Tibial artery (tissue), 4 donors: ENCODE measurements around the gene GIMAP5.

Source experiments
- DNase-seq, 2 donors: peaks; one replicate each; pipeline ENCODE4 v3.0.0-alpha.2; 2019
- H3K27ac ChIP-seq, 2 donors: fragments of 200-600 bp; sonication (generic) in 1 of 2; 1 replicate in 1 of 2; 2 replicates in 1 of 2; pipeline ENCODE4 v1.5.1; 2018 to 2019; ENCODE audit warnings: mild to moderate bottlenecking in 1 of 2
- H3K27me3 ChIP-seq, 2 donors: fragments of 200-600 bp; sonication (generic) in 1 of 2; one replicate each; pipeline versions ENCODE4 v1.5.1 to v1.6.0; 2016 to 2019
- H3K36me3 ChIP-seq, 3 donors: fragments of 200-600 bp; sonication (generic) in 2 of 3; one replicate each; pipeline ENCODE4 v1.5.1; 2016 to 2019; ENCODE audit warnings: mild to moderate bottlenecking in 2 of 3
- H3K4me1 ChIP-seq, 4 donors: fragments of 200-600 bp; sonication (generic) in 2 of 4; 1 replicate in 3 of 4; 2 replicates in 1 of 4; pipeline ENCODE4 v1.5.1; 2016 to 2019
- H3K4me3 ChIP-seq, 2 donors: fragments of 200-600 bp; sonication (generic) in 1 of 2; 1 replicate in 1 of 2; 2 replicates in 1 of 2; pipeline ENCODE4 v1.5.1; 2018 to 2019; ENCODE audit warnings: mild to moderate bottlenecking in 2 of 2
- H3K9me3 ChIP-seq, 3 donors: fragments of 200-600 bp; sonication (generic) in 1 of 3; one replicate each; pipeline ENCODE4 v1.5.1; 2016 to 2019
- intact Hi-C: fragments of 100-400 bp; cut with DNase I; formaldehyde crosslinking; loops from one replicate; pipeline ENCODE4 v1.15.0; 2023; ENCODE audit warnings: low total_unique reads
- TF ChIP-seq, protein P1 (sequence below), 2 experiments: fragments of 200-600 bp in 1 of 2; fragments of 450-650 bp in 1 of 2; IDR thresholded peaks; one replicate each; pipeline ENCODE4 v1.5.1; 2017 to 2019; ENCODE audit warnings: antibody characterized with exemption in 2 of 2, mild to moderate bottlenecking in 1 of 2, moderate library complexity in 1 of 2

Gene GIMAP5

DNA sequence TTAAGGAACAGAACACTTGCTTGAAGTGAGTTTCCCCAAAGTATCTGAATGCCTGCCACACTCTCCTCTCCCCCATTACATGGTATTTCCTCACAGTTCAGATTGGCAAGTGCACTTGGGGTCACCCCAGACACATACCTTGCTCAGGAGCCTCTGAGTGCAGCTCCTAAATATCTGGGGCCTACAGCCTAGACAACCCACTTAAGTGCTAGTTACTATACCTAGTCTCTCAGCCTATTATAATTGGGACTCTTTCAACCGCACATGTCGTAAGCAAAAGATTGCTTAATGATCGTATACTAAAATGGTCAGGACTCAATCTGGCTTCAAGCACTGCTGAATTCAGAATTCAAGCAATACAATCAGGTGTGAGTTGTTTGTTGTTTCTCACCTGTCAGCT is 43.1 kb downstream of the GIMAP5 start:
- Histone ChIP-seq H3K27ac (no peak overlapping the region), H3K36me3 (no peaks in the 10 kb centered on the region), H3K4me1 (no peaks in the 10 kb centered on the region), H3K9me3 (no peaks in the 10 kb centered on the region), H3K4me3 (no peak overlapping the region), H3K27me3 (peaks cover 0 to 12% of the 10 kb centered on the region in 2 donors)
- TF ChIP-seq, protein P1, sequence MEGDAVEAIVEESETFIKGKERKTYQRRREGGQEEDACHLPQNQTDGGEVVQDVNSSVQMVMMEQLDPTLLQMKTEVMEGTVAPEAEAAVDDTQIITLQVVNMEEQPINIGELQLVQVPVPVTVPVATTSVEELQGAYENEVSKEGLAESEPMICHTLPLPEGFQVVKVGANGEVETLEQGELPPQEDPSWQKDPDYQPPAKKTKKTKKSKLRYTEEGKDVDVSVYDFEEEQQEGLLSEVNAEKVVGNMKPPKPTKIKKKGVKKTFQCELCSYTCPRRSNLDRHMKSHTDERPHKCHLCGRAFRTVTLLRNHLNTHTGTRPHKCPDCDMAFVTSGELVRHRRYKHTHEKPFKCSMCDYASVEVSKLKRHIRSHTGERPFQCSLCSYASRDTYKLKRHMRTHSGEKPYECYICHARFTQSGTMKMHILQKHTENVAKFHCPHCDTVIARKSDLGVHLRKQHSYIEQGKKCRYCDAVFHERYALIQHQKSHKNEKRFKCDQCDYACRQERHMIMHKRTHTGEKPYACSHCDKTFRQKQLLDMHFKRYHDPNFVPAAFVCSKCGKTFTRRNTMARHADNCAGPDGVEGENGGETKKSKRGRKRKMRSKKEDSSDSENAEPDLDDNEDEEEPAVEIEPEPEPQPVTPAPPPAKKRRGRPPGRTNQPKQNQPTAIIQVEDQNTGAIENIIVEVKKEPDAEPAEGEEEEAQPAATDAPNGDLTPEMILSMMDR (IDR thresholded peaks at IDR 0.05), result no peak
- no peak for DNase-seq
- intact Hi-C loops, result no loop called here

DNA sequence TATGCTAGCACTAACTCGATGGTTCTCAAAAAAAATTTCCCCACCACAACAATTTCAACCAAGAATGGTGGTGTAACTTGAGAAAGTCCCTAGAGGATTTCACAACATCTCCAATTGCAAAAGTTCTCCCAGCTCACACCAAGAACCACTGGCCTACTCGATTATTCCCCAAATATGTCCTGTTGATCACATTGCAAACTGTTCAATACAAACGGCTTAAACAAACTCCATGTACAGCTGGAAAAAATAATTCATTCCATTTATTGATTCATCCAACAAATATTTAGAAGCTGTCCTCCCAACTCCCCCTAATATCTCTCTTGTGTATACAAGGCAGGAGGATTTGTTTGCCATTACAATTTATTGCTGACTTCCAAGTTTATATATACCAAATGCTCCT is 43.9 kb downstream of the GIMAP5 start:
- no peaks in the 10 kb centered on the region for H3K9me3 ChIP-seq
- TF ChIP-seq, protein P1 (IDR thresholded peaks at IDR 0.05), result no peak
- H3K27ac ChIP-seq, result no peak overlapping the region
- DNase-seq, result no peak
- H3K4me3 ChIP-seq, result no peak overlapping the region
- intact Hi-C loops, result no loop called here
- no peaks in the 10 kb centered on the region for H3K4me1 ChIP-seq
- H3K36me3 ChIP-seq, result no peaks in the 10 kb centered on the region
- peaks cover 0 to 12% of the 10 kb centered on the region in 2 donors for H3K27me3 ChIP-seq

DNA sequence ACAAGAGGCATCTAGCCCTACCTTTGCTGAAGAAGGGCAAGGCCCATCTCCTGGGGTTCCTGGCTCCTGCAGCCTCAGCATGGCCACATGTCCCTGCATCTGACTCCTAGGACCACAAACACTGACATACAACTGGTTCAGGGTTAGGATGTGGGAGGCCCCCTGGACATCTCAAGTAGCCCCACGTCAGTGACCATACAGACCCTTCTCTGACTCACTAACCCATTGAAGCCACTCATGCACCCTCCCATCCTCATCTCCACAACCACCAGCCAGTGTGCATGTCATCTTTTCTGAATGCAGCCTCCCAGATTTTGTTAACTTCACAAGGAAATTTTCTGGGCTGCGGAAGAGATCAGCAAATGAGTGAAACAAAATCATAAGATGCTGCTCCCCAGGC is 44.7 kb downstream of the GIMAP5 start:
- no peak overlapping the region for H3K27ac ChIP-seq
- no peak overlapping the region for H3K4me3 ChIP-seq
- H3K27me3 ChIP-seq, result peaks cover 0 to 12% of the 10 kb centered on the region in 2 donors
- intact Hi-C loops, result no loop called here
- no peaks in the 10 kb centered on the region for H3K4me1 ChIP-seq
- DNase-seq, result no peak
- TF ChIP-seq, protein P1 (IDR thresholded peaks at IDR 0.05), result no peak
- no peaks in the 10 kb centered on the region for H3K36me3 ChIP-seq
- no peaks in the 10 kb centered on the region for H3K9me3 ChIP-seq

DNA sequence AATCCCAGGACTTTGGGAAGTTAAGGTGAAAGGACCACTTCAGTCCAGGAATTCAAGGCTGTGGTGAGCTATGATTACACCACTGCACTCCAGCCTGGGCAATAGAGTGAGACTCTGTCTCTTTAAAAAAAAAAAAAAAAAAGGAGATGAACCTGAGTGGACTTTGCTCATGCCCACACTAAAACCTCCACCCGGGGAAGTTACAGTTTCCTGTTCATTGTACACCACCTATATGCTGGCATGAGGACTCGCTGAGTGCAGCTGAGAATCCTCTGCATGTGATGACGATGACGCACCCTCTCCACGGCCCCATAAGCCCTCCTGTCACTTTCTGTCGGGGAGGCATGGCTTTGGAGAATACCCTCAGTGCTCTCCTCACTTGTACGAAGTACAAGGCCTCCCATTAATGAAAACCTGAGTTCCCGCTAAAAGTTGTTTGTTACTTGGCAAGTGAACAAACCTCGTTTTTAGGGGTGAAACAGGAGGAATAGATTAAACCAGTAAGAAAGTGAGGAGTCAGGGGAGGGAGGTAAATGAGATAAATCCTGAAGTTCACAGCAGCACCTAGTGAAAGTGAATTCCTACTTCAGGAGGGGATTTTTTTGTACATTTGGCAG is 47.0 kb downstream of the GIMAP5 start:
- DNase-seq, result no peak
- no peaks in the 10 kb centered on the region for H3K9me3 ChIP-seq
- H3K4me1 ChIP-seq, result peaks cover 0 to 10% (median 0%) of the 10 kb centered on the region in 4 donors
- no peaks in the 10 kb centered on the region for H3K36me3 ChIP-seq
- peaks cover 0 to 8% of the 10 kb centered on the region in 2 donors for H3K27me3 ChIP-seq
- H3K4me3 ChIP-seq, result no peak overlapping the region
- intact Hi-C loops, result no loop called here
- TF ChIP-seq, protein P1 (IDR thresholded peaks at IDR 0.05), result no peak
- H3K27ac ChIP-seq, result no peak overlapping the region

DNA sequence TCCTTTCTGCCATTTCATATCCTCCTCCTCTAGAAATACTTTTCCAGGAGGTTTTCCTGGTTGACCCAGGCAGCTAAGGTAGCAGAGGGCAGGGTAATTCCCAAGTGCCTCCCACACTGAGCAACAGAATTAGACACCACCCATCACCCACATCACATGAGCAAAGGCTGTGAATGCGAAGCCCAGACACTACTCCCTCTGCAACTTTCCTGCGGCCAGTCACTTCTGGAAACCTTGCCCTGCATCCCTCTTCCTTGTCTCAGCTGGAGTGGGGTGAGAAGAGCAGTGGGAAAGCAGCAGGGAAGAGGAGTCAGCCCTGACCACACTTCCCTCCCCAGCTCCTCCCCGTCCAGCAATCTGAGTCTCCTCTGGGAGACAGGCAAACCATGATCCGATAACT is 47.7 kb downstream of the GIMAP5 start:
- Histone ChIP-seq H3K4me3 (no peak overlapping the region), H3K36me3 (no peaks in the 10 kb centered on the region), H3K9me3 (no peaks in the 10 kb centered on the region), H3K27me3 (peaks cover 0 to 8% of the 10 kb centered on the region in 2 donors), H3K27ac (no peak overlapping the region), H3K4me1 (peaks cover 0 to 10% (median 0%) of the 10 kb centered on the region in 4 donors)
- DNase-seq, result no peak
- TF ChIP-seq, protein P1 (IDR thresholded peaks at IDR 0.05), result no peak
- intact Hi-C loops, result no loop called here
